Measurements from ENCODE around the gene MAP4K4.

- TF ChIP-seq CTCF (IDR thresholded peaks at IDR 0.05; ENCODE audit: low read depth, low read length) (no peak), EZH2phosphoT487 (IDR thresholded peaks at IDR 0.05; ENCODE audit: low read depth) (no peak)
Observed at GRCh38 chr2:101850450-101850849, 152.9 kb downstream of the MAP4K4 start.
